ENCODE results near the gene HIP1R.

DNA sequence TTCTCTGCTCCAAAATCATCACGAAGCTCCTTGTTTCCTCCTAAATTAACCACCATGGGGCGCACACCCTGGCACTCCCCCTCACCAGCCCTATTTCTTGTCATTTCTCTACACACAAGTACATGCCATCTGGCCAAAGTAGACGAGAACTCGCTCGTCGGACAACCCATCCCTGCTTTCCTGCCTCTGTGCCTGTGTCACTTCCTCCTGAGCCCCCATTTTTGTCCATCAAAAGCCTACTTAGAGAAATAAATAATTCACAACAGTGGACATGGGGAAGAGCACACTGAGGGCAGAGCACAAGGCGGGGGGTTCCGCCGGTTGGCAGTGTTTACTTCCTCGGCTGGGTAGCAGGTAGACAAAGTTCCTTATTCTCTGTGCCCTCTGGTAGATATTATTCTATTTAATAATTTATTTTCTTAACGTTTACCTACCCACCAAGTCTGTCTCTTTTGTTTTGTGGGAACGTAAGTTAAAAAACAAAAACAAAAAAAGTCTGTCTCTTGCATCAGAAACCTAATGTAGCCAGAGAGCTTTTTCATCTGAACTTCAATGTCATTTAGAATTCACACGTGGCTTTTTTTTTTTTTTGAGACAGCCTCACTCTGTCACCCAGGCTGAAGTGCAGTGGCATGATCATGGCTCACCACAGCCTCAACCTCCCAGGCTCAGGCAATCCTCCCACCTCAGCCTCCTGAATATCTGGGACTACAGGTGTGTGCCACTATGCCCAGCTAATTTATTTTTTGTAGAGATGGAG is 54.7 kb downstream of the HIP1R start:
- TF ChIP-seq, protein P1, sequence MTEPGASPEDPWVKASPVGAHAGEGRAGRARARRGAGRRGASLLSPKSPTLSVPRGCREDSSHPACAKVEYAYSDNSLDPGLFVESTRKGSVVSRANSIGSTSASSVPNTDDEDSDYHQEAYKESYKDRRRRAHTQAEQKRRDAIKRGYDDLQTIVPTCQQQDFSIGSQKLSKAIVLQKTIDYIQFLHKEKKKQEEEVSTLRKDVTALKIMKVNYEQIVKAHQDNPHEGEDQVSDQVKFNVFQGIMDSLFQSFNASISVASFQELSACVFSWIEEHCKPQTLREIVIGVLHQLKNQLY (CRISPR knock-in tag; IDR thresholded peaks at IDR 0.05): no peak
- TF ChIP-seq PRDM15 (CRISPR knock-in tag; IDR thresholded peaks at IDR 0.05) (no peak), ZNF143 (CRISPR knock-in tag; IDR thresholded peaks at IDR 0.05) (no peak), ZNF569 (CRISPR knock-in tag; IDR thresholded peaks at IDR 0.05; ENCODE audit: borderline replicate concordance) (no peak), RFX5 (IDR thresholded peaks at IDR 0.05; ENCODE audit: low read depth, low read length) (no peak), ESRRA (CRISPR knock-in tag; IDR thresholded peaks at IDR 0.05; ENCODE audit: low read depth) (no peak), ZFP37 (CRISPR knock-in tag; IDR thresholded peaks at IDR 0.05; ENCODE audit: borderline replicate concordance) (no peak), ZBTB4 (CRISPR knock-in tag; IDR thresholded peaks at IDR 0.05; ENCODE audit: borderline replicate concordance) (no peak), CTCF (CRISPR knock-in tag; IDR thresholded peaks at IDR 0.05) (no peak), CBFB (CRISPR knock-in tag; IDR thresholded peaks at IDR 0.05) (no peak), ARNT (IDR thresholded peaks at IDR 0.05) (no peak)
- TF ChIP-seq, protein P2, sequence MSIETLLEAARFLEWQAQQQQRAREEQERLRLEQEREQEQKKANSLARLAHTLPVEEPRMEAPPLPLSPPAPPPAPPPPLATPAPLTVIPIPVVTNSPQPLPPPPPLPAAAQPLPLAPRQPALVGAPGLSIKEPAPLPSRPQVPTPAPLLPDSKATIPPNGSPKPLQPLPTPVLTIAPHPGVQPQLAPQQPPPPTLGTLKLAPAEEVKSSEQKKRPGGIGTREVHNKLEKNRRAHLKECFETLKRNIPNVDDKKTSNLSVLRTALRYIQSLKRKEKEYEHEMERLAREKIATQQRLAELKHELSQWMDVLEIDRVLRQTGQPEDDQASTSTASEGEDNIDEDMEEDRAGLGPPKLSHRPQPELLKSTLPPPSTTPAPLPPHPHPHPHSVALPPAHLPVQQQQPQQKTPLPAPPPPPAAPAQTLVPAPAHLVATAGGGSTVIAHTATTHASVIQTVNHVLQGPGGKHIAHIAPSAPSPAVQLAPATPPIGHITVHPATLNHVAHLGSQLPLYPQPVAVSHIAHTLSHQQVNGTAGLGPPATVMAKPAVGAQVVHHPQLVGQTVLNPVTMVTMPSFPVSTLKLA (IDR thresholded peaks at IDR 0.05): no peak
- TF ChIP-seq, protein P3, sequence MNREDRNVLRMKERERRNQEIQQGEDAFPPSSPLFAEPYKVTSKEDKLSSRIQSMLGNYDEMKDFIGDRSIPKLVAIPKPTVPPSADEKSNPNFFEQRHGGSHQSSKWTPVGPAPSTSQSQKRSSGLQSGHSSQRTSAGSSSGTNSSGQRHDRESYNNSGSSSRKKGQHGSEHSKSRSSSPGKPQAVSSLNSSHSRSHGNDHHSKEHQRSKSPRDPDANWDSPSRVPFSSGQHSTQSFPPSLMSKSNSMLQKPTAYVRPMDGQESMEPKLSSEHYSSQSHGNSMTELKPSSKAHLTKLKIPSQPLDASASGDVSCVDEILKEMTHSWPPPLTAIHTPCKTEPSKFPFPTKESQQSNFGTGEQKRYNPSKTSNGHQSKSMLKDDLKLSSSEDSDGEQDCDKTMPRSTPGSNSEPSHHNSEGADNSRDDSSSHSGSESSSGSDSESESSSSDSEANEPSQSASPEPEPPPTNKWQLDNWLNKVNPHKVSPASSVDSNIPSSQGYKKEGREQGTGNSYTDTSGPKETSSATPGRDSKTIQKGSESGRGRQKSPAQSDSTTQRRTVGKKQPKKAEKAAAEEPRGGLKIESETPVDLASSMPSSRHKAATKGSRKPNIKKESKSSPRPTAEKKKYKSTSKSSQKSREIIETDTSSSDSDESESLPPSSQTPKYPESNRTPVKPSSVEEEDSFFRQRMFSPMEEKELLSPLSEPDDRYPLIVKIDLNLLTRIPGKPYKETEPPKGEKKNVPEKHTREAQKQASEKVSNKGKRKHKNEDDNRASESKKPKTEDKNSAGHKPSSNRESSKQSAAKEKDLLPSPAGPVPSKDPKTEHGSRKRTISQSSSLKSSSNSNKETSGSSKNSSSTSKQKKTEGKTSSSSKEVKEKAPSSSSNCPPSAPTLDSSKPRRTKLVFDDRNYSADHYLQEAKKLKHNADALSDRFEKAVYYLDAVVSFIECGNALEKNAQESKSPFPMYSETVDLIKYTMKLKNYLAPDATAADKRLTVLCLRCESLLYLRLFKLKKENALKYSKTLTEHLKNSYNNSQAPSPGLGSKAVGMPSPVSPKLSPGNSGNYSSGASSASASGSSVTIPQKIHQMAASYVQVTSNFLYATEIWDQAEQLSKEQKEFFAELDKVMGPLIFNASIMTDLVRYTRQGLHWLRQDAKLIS (CRISPR knock-in tag; IDR thresholded peaks at IDR 0.05): no peak
- TF ChIP-seq, protein P4, sequence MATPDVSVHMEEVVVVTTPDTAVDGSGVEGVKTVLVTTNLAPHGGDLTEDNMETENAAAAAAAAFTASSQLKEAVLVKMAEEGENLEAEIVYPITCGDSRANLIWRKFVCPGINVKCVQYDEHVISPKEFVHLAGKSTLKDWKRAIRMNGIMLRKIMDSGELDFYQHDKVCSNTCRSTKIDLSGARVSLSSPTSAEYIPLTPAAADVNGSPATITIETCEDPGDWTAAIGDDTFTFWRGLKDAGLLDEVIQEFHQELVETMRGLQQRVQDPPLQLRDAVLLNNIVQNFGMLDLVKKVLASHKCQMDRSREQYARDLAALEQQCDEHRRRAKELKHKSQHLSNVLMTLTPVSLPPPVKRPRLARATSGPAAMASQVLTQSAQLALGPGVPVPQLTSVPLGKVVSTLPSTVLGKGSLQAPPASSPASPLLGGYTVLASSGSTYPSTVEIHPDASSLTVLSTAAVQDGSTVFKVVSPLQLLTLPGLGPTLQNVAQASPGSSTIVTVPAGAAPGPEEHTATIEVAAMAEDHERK (CRISPR knock-in tag; IDR thresholded peaks at IDR 0.05; ENCODE audit: low read depth): no peak

Measured in HepG2 (cell line).